Stimulated activated CD8-positive, alpha-beta memory T cell treated with anti-CD3 and anti-CD28 coated beads, Interleukin-12 subunit alpha, Interleukin-12 subunit beta, amount 100 ng/mL, for 1 hour (primary cell): ENCODE data around the gene UBR2.
"Not testable (repeated sequence)": the region's sequence is repeated elsewhere in the genome, so short reads cannot be mapped to it uniquely, and the experiment has no call there.

ENCODE experiments used
- DNase-seq: peaks from one replicate; pipeline ENCODE4 v3.0.0-alpha.2; 2020; ENCODE audit warnings: low read depth

Gene UBR2

GRCh38 chr6:42693725-42694323 is 130.0 kb downstream of the UBR2 start:
- DNase-seq, result no peak

- DNase-seq, result no peak
Measured at GRCh38 chr6:42694586-42694985, 130.8 kb downstream of the UBR2 start.

GRCh38 chr6:42696526-42697267 is 132.9 kb downstream of the UBR2 start:
- DNase-seq, result no peak

GRCh38 chr6:42697268-42697655 is 133.4 kb downstream of the UBR2 start:
- DNase-seq, result no peak

- no peak for DNase-seq
Measured at GRCh38 chr6:42698217-42698616, 134.4 kb downstream of the UBR2 start.

- DNase-seq, result no peak
Measured at GRCh38 chr6:42702200-42702599, 138.4 kb downstream of the UBR2 start.

GRCh38 chr6:42702786-42703185 is 139.0 kb downstream of the UBR2 start:
- DNase-seq, result not testable (repeated sequence)

DNA sequence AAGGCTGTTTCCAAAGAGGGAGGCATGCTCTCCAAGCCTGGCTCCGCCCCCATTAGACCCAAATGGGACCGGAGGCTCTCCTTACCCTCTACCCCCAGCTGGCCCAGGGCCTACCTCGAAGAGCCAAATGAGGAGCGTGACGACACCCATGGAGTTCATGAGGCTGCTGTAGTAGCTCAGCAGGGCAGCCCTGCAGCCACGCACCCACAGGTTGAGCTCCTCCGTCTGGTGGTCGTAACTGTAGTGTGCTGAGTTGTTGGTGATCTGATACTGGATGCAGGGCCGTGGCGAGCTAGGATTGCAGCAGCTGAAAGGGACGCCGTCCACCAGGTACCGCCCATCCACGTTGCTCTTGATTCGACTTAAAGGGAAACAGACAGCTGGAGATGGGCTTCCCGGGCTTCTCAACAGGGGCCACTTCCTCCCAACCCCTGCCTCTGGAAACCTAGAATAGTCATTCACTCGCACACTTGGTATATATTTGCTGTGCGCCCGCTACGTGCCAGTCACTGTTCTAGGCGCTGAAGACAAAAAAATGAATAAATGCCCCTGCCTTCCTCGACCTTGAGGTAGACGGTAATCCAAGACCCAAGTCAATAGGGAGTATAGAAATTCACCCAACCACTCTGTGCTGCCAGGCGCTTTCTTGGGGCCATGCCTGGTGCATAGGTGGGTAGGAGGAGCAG is 140.6 kb downstream of the UBR2 start:
- no peak for DNase-seq

GRCh38 chr6:42704937-42705374 is 141.1 kb downstream of the UBR2 start:
- no peak for DNase-seq

DNA sequence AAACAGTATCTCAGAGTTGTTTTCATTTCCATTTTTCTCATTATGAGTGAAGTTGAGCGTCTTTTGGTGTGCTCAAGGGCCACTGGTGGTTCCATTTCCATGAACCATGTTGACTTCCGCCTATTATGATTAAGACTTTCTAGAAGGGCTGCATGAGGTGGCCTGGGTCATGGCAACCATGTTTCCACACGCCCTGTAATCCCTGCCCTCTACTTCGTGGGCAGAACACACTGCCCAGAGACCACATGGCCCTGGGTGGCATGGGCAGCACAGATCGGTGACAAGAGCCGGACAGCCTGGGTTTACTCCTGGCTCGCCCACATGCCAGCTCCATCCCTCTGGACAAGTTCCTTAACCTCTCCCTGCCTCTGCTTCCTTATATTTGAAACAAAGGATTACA is 143.8 kb downstream of the UBR2 start:
- DNase-seq, result no peak

- no peak for DNase-seq
Measured at GRCh38 chr6:42708096-42708495, 144.3 kb downstream of the UBR2 start.

- no peak for DNase-seq
Measured at GRCh38 chr6:42709871-42710270, 146.0 kb downstream of the UBR2 start.

DNA sequence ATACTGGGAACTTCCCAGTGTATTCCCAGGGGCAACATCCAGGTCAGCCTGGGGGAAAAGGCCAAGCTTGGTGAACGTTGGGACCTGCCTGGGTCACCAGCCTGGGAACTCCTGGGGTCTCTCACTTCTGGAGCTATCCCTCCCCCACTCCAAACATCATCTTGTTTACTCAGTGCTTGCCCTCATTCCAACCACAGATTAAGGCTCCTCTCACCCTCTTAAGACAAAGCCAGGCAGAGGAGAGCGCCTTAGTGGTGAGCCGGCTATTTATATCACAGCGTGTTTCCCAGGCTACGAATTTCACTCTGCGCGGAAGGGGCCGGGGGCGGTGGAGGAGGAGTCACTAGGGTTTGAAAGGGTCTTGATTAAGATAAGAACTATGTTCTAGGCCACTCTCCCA is 146.5 kb downstream of the UBR2 start:
- DNase-seq, result no peak

- DNase-seq, result no peak
Measured at GRCh38 chr6:42711930-42712329, 148.1 kb downstream of the UBR2 start.

DNA sequence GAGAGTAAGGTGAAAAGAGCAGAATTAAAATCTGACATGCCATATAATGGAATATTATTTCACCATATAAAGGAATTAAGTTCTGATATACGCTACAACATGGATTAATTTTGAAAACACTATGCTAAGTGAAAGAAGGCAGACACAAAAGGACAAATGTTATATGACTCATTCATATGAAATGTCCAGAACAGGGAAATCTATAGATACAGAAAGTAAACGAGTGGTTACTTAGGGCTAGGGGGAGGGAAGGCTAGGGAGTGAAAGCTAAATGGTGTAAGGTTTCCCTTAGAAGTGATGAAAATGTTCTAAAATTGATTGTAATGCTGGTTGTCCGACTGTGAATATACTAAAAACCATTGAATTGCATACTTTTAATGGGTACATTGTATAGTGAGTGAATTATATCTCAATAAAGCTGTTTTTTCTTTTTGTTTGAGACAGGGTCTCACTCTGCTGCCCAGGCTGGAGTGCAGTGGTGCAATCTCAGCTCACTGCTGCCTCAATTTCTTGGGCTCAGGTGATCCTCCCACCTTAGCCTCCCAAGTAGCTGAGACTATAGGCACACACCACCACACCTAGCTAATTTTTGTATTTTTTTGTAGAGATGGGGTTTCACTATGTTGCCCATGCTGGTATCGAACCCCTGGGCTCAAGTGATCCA is 150.4 kb downstream of the UBR2 start:
- DNase-seq, result no peak

- no peak for DNase-seq
Measured at GRCh38 chr6:42715871-42716270, 152.0 kb downstream of the UBR2 start.

DNA sequence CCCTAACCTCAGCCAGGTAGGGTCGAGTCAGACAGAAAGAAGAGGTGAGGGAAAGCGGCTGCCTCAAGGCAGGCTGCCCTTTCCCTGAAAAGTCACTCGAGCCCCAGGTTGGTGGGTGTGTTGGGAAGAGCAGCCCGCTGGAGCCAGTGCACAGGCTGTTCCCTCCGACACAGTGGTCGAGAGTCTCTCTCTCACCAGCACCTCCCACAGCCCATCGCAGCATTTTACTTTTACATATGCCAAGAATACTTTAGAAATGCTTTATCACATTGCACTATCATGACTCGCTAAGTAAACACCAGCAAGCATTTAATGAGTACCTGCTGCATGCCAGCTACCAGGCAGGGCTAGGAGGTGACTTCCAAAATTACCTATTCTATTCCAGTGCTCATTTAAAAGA is 156.9 kb downstream of the UBR2 start:
- no peak for DNase-seq

- DNase-seq, result no peak
Measured at GRCh38 chr6:42722497-42722896, 158.7 kb downstream of the UBR2 start, which contains the start of gene PRPH2. Gene PRPH2 (minus strand): TSS chr6:42722597. CDS start chr6:42722334, 263 bp downstream.

DNA sequence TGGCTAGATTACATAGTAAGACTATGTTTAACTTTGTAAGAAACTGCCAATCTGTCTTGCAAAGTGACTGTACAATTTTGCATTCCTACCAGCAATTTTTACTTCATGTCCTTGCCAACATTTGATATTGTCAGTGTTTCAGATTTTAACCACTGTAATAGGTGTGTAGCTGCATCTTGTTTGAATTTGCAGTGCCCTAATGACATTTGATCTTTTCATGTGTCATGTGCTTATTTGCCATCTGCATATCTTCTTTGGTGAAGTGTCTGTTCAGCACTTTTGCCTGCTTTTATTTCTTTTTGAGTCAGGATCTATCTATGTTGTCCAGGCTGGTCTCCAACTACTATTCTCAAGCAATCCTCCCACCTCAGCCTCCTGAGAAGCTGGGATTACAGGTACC is 161.0 kb downstream of the UBR2 start:
- no peak for DNase-seq

GRCh38 chr6:42726026-42726425 is 162.2 kb downstream of the UBR2 start:
- DNase-seq, result no peak

- peak; percentile 58 for DNase-seq
Measured at GRCh38 chr6:42726485-42727086, 162.8 kb downstream of the UBR2 start.

DNA sequence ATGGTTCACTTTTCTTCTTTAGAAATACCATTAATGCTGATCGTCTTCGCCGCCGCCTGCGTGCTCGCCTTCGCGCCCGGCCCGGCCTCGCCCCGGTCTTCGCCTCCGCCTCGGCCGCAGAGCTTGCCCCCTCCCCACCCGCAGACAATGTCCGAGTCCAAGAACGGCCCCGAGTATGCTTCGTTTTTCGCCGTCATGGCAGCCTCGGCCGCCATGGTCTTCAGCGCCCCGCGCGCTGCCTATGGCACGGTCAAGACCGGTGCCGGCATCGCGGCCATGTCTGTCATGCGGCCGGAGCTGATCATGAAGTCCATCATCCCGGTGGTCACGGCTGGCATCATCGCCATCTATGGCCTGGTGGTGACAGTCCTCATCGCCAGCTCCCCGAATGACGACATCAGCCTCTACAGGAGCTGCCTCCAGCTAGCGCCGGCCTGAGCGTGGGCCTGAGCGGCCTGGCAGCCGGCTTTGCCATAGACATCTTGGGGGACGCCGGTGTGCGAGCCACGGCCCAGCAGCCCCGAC is 163.3 kb downstream of the UBR2 start:
- DNase-seq, result no peak
